IMR-90 (cell line): Measurements from ENCODE around the gene ELMO1. TPM values are rescaled to one million over a fixed set of nuclear protein-coding genes. Genes with fewer than 3 reads are reported as not detected.

Experiments
- ATAC-seq: fragments of 200-7000 bp; cut with Tn5 transposase; 2 replicates; pipeline ENCODE4 v1.9.1; 2020; ENCODE audit warnings: low read depth, mild to moderate bottlenecking, moderate library complexity
- BruUV-seq: library from RNA; stranded (reverse); fragments of 400-500 nt; replicated peaks from 2 replicates; lab custom pipeline; 2021; lab: Mats Ljungman, UMichigan
- CTCF ChIA-PET: fragments of 300-600 bp; formaldehyde crosslinking; extraction: SDS; loops from one replicate; lab custom pipeline; 2021; ENCODE audit warnings: antibody characterized with exemption; lab: Yijun Ruan, JAX
- POLR2A ChIA-PET: fragments of 300-600 bp; sonication (Branson Sonifier 250); formaldehyde crosslinking; loops from one replicate; lab custom pipeline; 2022; ENCODE audit warnings: antibody characterized with exemption; ENCODE audit not compliant: unreplicated experiment; lab: Charles Lee
- DNase-seq: peaks from one replicate; pipeline ENCODE4 v3.0.0; 2013
- H2AFZ ChIP-seq: replicated peaks from 2 replicates; pipeline ENCODE3; 2013; ENCODE audit warnings: low read length, mild to moderate bottlenecking; ENCODE audit not compliant: poor library complexity
- H2AK5ac ChIP-seq: 2 replicates; pipeline ENCODE4 v1.6.1; 2013; ENCODE audit warnings: low read depth, low read length, inconsistent platforms
- H2AK9ac ChIP-seq: replicated peaks from 2 replicates; pipeline ENCODE3; 2013; ENCODE audit warnings: mild to moderate bottlenecking, low read depth, low read length, moderate library complexity; ENCODE audit not compliant: poor library complexity
- H2BK120ac ChIP-seq: 2 replicates; pipeline ENCODE4 v1.6.1; 2013; ENCODE audit warnings: low read depth, low read length, inconsistent platforms
- H2BK15ac ChIP-seq: 3 replicates; pipeline ENCODE4 v1.6.1; 2013; ENCODE audit warnings: low read depth, low read length, inconsistent platforms
- H2BK20ac ChIP-seq: 2 replicates; pipeline ENCODE4 v1.6.1; 2013; ENCODE audit warnings: low read depth, mild to moderate bottlenecking, inconsistent platforms, low read length, moderate library complexity
- H2BK5ac ChIP-seq: 2 replicates; pipeline ENCODE4 v1.6.1; 2013; ENCODE audit warnings: mild to moderate bottlenecking, low read depth, low read length, inconsistent platforms; ENCODE audit not compliant: poor library complexity, severe bottlenecking
- H3K14ac ChIP-seq: replicated peaks from 2 replicates; pipeline ENCODE4 v1.6.1; 2013; ENCODE audit warnings: low read depth, low read length, inconsistent platforms
- H3K18ac ChIP-seq: 2 replicates; pipeline ENCODE4 v1.6.1; 2013; ENCODE audit warnings: low read depth, low read length, control low read depth
- H3K23ac ChIP-seq: 2 replicates; pipeline ENCODE4 v1.6.1; 2013; ENCODE audit warnings: low read depth, low read length, inconsistent platforms
- H3K27ac ChIP-seq: 2 replicates; pipeline ENCODE4 v1.5.1; 2013; ENCODE audit warnings: mild to moderate bottlenecking, control low read depth, low read length; ENCODE audit not compliant: insufficient read depth
- H3K27me3 ChIP-seq: 2 replicates; pipeline ENCODE4 v1.6.1; 2013; ENCODE audit warnings: low read length; ENCODE audit not compliant: control insufficient read depth, insufficient read depth
- H3K36me3 ChIP-seq: 2 replicates; pipeline ENCODE4 v1.6.1; 2013; ENCODE audit warnings: low read length, mixed read lengths; ENCODE audit not compliant: control insufficient read depth, insufficient read depth
- H3K4ac ChIP-seq: 2 replicates; pipeline ENCODE4 v1.6.1; 2013; ENCODE audit warnings: low read depth, low read length, inconsistent platforms
- H3K4me1 ChIP-seq: 2 replicates; pipeline ENCODE4 v1.6.1; 2013; ENCODE audit warnings: low read length, mixed read lengths; ENCODE audit not compliant: control insufficient read depth, insufficient read depth
- H3K4me2 ChIP-seq: 2 replicates; pipeline ENCODE4 v1.6.1; 2013; ENCODE audit warnings: low read depth, mild to moderate bottlenecking, control low read depth, low read length, moderate library complexity
- H3K4me3 ChIP-seq: 2 replicates; pipeline ENCODE4 v1.5.1; 2013; ENCODE audit warnings: low read depth, mild to moderate bottlenecking, control low read depth, low read length, moderate library complexity; ENCODE audit not compliant: insufficient read depth
- H3K56ac ChIP-seq: 2 replicates; pipeline ENCODE4 v1.6.1; 2013; ENCODE audit warnings: low read length, inconsistent platforms; ENCODE audit not compliant: insufficient read depth; ENCODE audit errors: extremely low read depth
- H3K79me1 ChIP-seq, 2 experiments: 2 replicates each; pipeline ENCODE4 v1.6.1; 2013; ENCODE audit warnings: low read length in 2 of 2, inconsistent platforms in 1 of 2, low read depth in 1 of 2
- H3K9ac ChIP-seq: 2 replicates; pipeline ENCODE4 v1.6.1; 2013; ENCODE audit warnings: low read depth, low read length, control low read depth
- H3K9me1 ChIP-seq: 2 replicates; pipeline ENCODE4 v1.6.1; 2013; ENCODE audit warnings: low read length, inconsistent platforms; ENCODE audit not compliant: insufficient read depth
- H3K9me3 ChIP-seq: 2 replicates; pipeline ENCODE4 v1.6.1; 2013; ENCODE audit warnings: low read length; ENCODE audit not compliant: control insufficient read depth, insufficient read depth
- H4K20me1 ChIP-seq: 2 replicates; pipeline ENCODE4 v1.6.1; 2013; ENCODE audit warnings: low read length, inconsistent platforms; ENCODE audit not compliant: insufficient read depth
- H4K5ac ChIP-seq: 2 replicates; pipeline ENCODE4 v1.6.1; 2013; ENCODE audit warnings: mild to moderate bottlenecking, low read depth, low read length, control low read depth
- H4K8ac ChIP-seq, 2 experiments: 2 replicates each; pipeline ENCODE4 v1.6.1; 2013; ENCODE audit warnings: low read depth in 2 of 2, low read length in 2 of 2, control low read depth in 1 of 2, inconsistent platforms in 1 of 2
- H4K91ac ChIP-seq: 2 replicates; pipeline ENCODE4 v1.6.1; 2013; ENCODE audit warnings: low read depth, low read length, inconsistent platforms; ENCODE audit not compliant: insufficient read depth
- BHLHE40 ChIP-seq: fragments of 150-350 bp; IDR thresholded peaks from 2 replicates; pipeline ENCODE4 v1.6.1; 2016; ENCODE audit warnings: mild to moderate bottlenecking, low read depth, low read length
- CHD1 ChIP-seq: IDR thresholded peaks from 2 replicates; pipeline ENCODE4 v1.6.1; 2012; ENCODE audit warnings: low read depth, low read length, improper control_type of control experiment
- ELK1 ChIP-seq: fragments of 150-350 bp; IDR thresholded peaks from 2 replicates; pipeline ENCODE4 v1.6.1; 2016; ENCODE audit warnings: low read depth, mild to moderate bottlenecking, low read length, moderate library complexity, borderline replicate concordance
- MXI1 ChIP-seq: IDR thresholded peaks from 2 replicates; pipeline ENCODE4 v1.6.1; 2012; ENCODE audit warnings: low read depth, mild to moderate bottlenecking, low read length, moderate library complexity, borderline replicate concordance
- NFE2L2 ChIP-seq: fragments of 150-350 bp; IDR thresholded peaks from 2 replicates; pipeline ENCODE4 v1.6.1; 2016; ENCODE audit warnings: low read depth, mild to moderate bottlenecking, low read length
- POLR2A ChIP-seq: IDR thresholded peaks from 2 replicates; pipeline ENCODE4 v1.6.1; 2012; ENCODE audit warnings: mild to moderate bottlenecking, low read depth, low read length
- RAD21 ChIP-seq: IDR thresholded peaks from 2 replicates; pipeline ENCODE4 v1.6.1; 2012; ENCODE audit warnings: low read length, improper control_type of control experiment
- RCOR1 ChIP-seq: IDR thresholded peaks from 2 replicates; pipeline ENCODE4 v1.6.1; 2012; ENCODE audit warnings: mild to moderate bottlenecking, low read length, improper control_type of control experiment; ENCODE audit not compliant: insufficient replicate concordance
- WGBS, 2 experiments: methylation state at CpG; one replicate each; pipeline versions ENCODE4 v1.1.5 to v1.1.7; 2013; ENCODE audit warnings: missing lambda C conversion rate in 2 of 2; ENCODE audit not compliant: insufficient read length in 1 of 2; ENCODE audit errors: extremely low coverage in 2 of 2; 5-methylcytosine and 5-hydroxymethylcytosine counted together
- dilution Hi-C: fragments of 300-500 bp; cut with HindIII; formaldehyde crosslinking; loops from one replicate; pipeline ENCODE4 v1.14.3; 2018; ENCODE audit warnings: low sequenced_read_pairs; ENCODE audit not compliant: unreplicated experiment
- in situ Hi-C: fragments of 300-500 bp; cut with MboI; formaldehyde crosslinking; loops from 3 replicates; pipeline ENCODE4 v1.14.3; 2019; ENCODE audit warnings: low sequenced_read_pairs, inconsistent platforms, mixed read lengths
- intact Hi-C: fragments of 100-400 bp; cut with micrococcal nuclease; formaldehyde crosslinking; loops from 2 replicates; pipeline ENCODE4 v1.10.0; 2022
- polyA plus RNA-seq, 3 experiments: library from polyadenylated mRNA; depleted of rRNA; stranded (reverse); fragments of >200 nt; gene quantifications; 2 replicates each; pipeline ENCODE4 v1.2.3, GENCODE V29; 2012; ENCODE audit warnings: low replicate concordance in 1 of 3
- total RNA-seq: library from RNA; depleted of rRNA; stranded (reverse); fragments of >200 nt; gene quantifications from 2 replicates; pipeline ENCODE4 v1.2.3, GENCODE V29; 2012

Gene ELMO1
- total and polyA plus RNA-seq, 2 of the 4 experiments (the other 2 are of a cell fraction): 0.03 TPM; not detected in 1

- Histone ChIP-seq H3K18ac (no peak overlapping the region), H3K79me1 (no peaks in the 10 kb centered on the region), H2AFZ (no peak overlapping the region), H2BK20ac (no peak overlapping the region), H3K27ac (no peak overlapping the region), H2AK5ac (no peak overlapping the region), H2BK120ac (no peak overlapping the region), H3K56ac (no peak overlapping the region), H4K91ac (no peak overlapping the region), H3K4me2 (no peak overlapping the region), H2BK5ac (no peak overlapping the region), H2AK9ac (no peak overlapping the region), H3K4ac (no peak overlapping the region), H3K36me3 (no peaks in the 10 kb centered on the region), H3K23ac (no peak overlapping the region), H3K14ac (no peak overlapping the region), H3K4me3 (no peak overlapping the region), H4K8ac (no peak overlapping the region), H3K27me3 (no peaks in the 10 kb centered on the region), H3K4me1 (no peaks in the 10 kb centered on the region), H4K20me1 (no peaks in the 10 kb centered on the region), H4K5ac (no peak overlapping the region), H2BK15ac (no peak overlapping the region), H3K9me3 (peaks cover 14% of the 10 kb centered on the region), H3K9ac (no peak overlapping the region), H3K9me1 (no peaks in the 10 kb centered on the region)
- POLR2A ChIA-PET: no interaction called here
- dilution Hi-C loops (no loop called here), in situ Hi-C loops (no loop called here), intact Hi-C loops (no loop called here)
- ATAC-seq (no peak), DNase-seq (no peak)
- CTCF ChIA-PET: no interaction called here
- TF ChIP-seq BHLHE40 (no peak), ELK1 (no peak), POLR2A (no peak), RCOR1 (no peak), CHD1 (no peak), NFE2L2 (no peak), RAD21 (no peak), MXI1 (no peak)
- 55% methylated on average over 4 of the region's 13 CpGs; no CpG with 5 or more reads in 1 of the 2 experiments for WGBS, 2 experiments
- BruUV-seq: no TSS peak
Measured at GRCh38 chr7:37352251-37352880, 96.3 kb downstream of the ELMO1 start.
